ENCODE data around the gene RGS7. TPM values are rescaled to one million over a fixed set of nuclear protein-coding genes. Genes with fewer than 3 reads are reported as not detected.
"Not testable (repeated sequence)": the region's sequence is repeated elsewhere in the genome, so short reads cannot be mapped to it uniquely, and the experiment has no call there.

The RGS7 gene
- polyA plus RNA-seq, 4 donors = 0.15 to 0.74 TPM; not detected in 2

- H3K27me3 ChIP-seq (ENCODE audit: control insufficient read depth in 3 of 3, insufficient read depth in 3 of 3, low read length in 3 of 3) = no peaks in the 10 kb centered on the region
- no peaks in the 10 kb centered on the region for H3K4me1 ChIP-seq (ENCODE audit: control insufficient read depth in 3 of 3, insufficient read depth in 2 of 3, low read depth in 1 of 3, low read length in 2 of 3)
- WGBS, 3 donors = 13 to 46% (median 31%) methylated on average over 5 of the region's 5 CpGs
- no peak for DNase-seq
- H3K27ac ChIP-seq (ENCODE audit: low read depth in 1 of 3, low read length in 2 of 3) = no peak overlapping the region
- no peak overlapping the region for H3K4me3 ChIP-seq (ENCODE audit: low read depth in 1 of 3, low read length in 3 of 3)
- H3K9me3 ChIP-seq (ENCODE audit: control insufficient read depth in 2 of 2, insufficient read depth in 1 of 2, low read depth in 1 of 2, low read length in 1 of 2) = no peaks in the 10 kb centered on the region
- no peaks in the 10 kb centered on the region for H3K36me3 ChIP-seq (ENCODE audit: control insufficient read depth in 3 of 3, insufficient read depth in 2 of 3, low read depth in 1 of 3, low read length in 3 of 3)
- FAIRE-seq = no peak
Measured at GRCh38 chr1:240987928-240988327, 369.1 kb downstream of the RGS7 start.

GRCh38 chr1:240985081-240985480 lies 371.9 kb downstream of the RGS7 start:
- DNase-seq (no peak), FAIRE-seq (no peak)
- H3K4me1 ChIP-seq (ENCODE audit: control insufficient read depth in 3 of 3, insufficient read depth in 2 of 3, low read depth in 1 of 3, low read length in 2 of 3) = no peaks in the 10 kb centered on the region
- no peak overlapping the region for H3K4me3 ChIP-seq (ENCODE audit: low read depth in 1 of 3, low read length in 3 of 3)
- no peaks in the 10 kb centered on the region for H3K27me3 ChIP-seq (ENCODE audit: control insufficient read depth in 3 of 3, insufficient read depth in 3 of 3, low read length in 3 of 3)
- H3K9me3 ChIP-seq (ENCODE audit: control insufficient read depth in 2 of 2, insufficient read depth in 1 of 2, low read depth in 1 of 2, low read length in 1 of 2) = no peaks in the 10 kb centered on the region
- 80 to 88% (median 87%) methylated on average over 5 of the region's 5 CpGs for WGBS, 3 donors
- H3K27ac ChIP-seq (ENCODE audit: low read depth in 1 of 3, low read length in 2 of 3) = no peak overlapping the region
- no peaks in the 10 kb centered on the region for H3K36me3 ChIP-seq (ENCODE audit: control insufficient read depth in 3 of 3, insufficient read depth in 2 of 3, low read depth in 1 of 3, low read length in 3 of 3)

- H3K4me1 ChIP-seq (ENCODE audit: control insufficient read depth in 3 of 3, insufficient read depth in 2 of 3, low read depth in 1 of 3, low read length in 2 of 3) = no peaks in the 10 kb centered on the region
- no peaks in the 10 kb centered on the region for H3K36me3 ChIP-seq (ENCODE audit: control insufficient read depth in 3 of 3, insufficient read depth in 2 of 3, low read depth in 1 of 3, low read length in 3 of 3)
- FAIRE-seq (no peak), DNase-seq (no peak)
- H3K27ac ChIP-seq (ENCODE audit: low read depth in 1 of 3, low read length in 2 of 3) = no peak overlapping the region
- H3K9me3 ChIP-seq (ENCODE audit: control insufficient read depth in 2 of 2, insufficient read depth in 1 of 2, low read depth in 1 of 2, low read length in 1 of 2) = no peaks in the 10 kb centered on the region
- H3K4me3 ChIP-seq (ENCODE audit: low read depth in 1 of 3, low read length in 3 of 3) = no peak overlapping the region
- 38 to 59% (median 49%) methylated on average over 1 of the region's 1 CpG for WGBS, 3 donors
- no peaks in the 10 kb centered on the region for H3K27me3 ChIP-seq (ENCODE audit: control insufficient read depth in 3 of 3, insufficient read depth in 3 of 3, low read length in 3 of 3)
Measured at GRCh38 chr1:240980342-240980741, 376.7 kb downstream of the RGS7 start.

- Histone ChIP-seq H3K4me3 (ENCODE audit: low read depth in 1 of 3, low read length in 3 of 3) (no peak overlapping the region), H3K36me3 (ENCODE audit: control insufficient read depth in 3 of 3, insufficient read depth in 2 of 3, low read depth in 1 of 3, low read length in 3 of 3) (no peaks in the 10 kb centered on the region), H3K27me3 (ENCODE audit: control insufficient read depth in 3 of 3, insufficient read depth in 3 of 3, low read length in 3 of 3) (no peaks in the 10 kb centered on the region), H3K4me1 (ENCODE audit: control insufficient read depth in 3 of 3, insufficient read depth in 2 of 3, low read depth in 1 of 3, low read length in 2 of 3) (no peaks in the 10 kb centered on the region), H3K9me3 (ENCODE audit: control insufficient read depth in 2 of 2, insufficient read depth in 1 of 2, low read depth in 1 of 2, low read length in 1 of 2) (no peaks in the 10 kb centered on the region), H3K27ac (ENCODE audit: low read depth in 1 of 3, low read length in 2 of 3) (no peak overlapping the region)
- DNase-seq = no peak
- 81 to 94% (median 82%) methylated on average over 1 of the region's 1 CpG for WGBS, 3 donors
- no peak for FAIRE-seq
Measured at GRCh38 chr1:240976685-240977084, 380.3 kb downstream of the RGS7 start.

GRCh38 chr1:240973875-240974274 lies 383.1 kb downstream of the RGS7 start:
- H3K36me3 ChIP-seq (ENCODE audit: control insufficient read depth in 3 of 3, insufficient read depth in 2 of 3, low read depth in 1 of 3, low read length in 3 of 3) = no peaks in the 10 kb centered on the region
- no peak overlapping the region for H3K27ac ChIP-seq (ENCODE audit: low read depth in 1 of 3, low read length in 2 of 3)
- FAIRE-seq = no peak
- no peaks in the 10 kb centered on the region for H3K4me1 ChIP-seq (ENCODE audit: control insufficient read depth in 3 of 3, insufficient read depth in 2 of 3, low read depth in 1 of 3, low read length in 2 of 3)
- DNase-seq = no peak
- no peaks in the 10 kb centered on the region for H3K27me3 ChIP-seq (ENCODE audit: control insufficient read depth in 3 of 3, insufficient read depth in 3 of 3, low read length in 3 of 3)
- H3K9me3 ChIP-seq (ENCODE audit: control insufficient read depth in 2 of 2, insufficient read depth in 1 of 2, low read depth in 1 of 2, low read length in 1 of 2) = no peaks in the 10 kb centered on the region
- 80 to 86% (median 83%) methylated on average over 3 of the region's 3 CpGs for WGBS, 3 donors
- no peak overlapping the region for H3K4me3 ChIP-seq (ENCODE audit: low read depth in 1 of 3, low read length in 3 of 3)

- not testable (repeated sequence) for H3K9me3 ChIP-seq (ENCODE audit: control insufficient read depth in 2 of 2, insufficient read depth in 1 of 2, low read depth in 1 of 2, low read length in 1 of 2); DNase-seq; H3K27me3 ChIP-seq (ENCODE audit: control insufficient read depth in 3 of 3, insufficient read depth in 3 of 3, low read length in 3 of 3); H3K4me3 ChIP-seq (ENCODE audit: low read depth in 1 of 3, low read length in 3 of 3); H3K36me3 ChIP-seq (ENCODE audit: control insufficient read depth in 3 of 3, insufficient read depth in 2 of 3, low read depth in 1 of 3, low read length in 3 of 3); H3K4me1 ChIP-seq (ENCODE audit: control insufficient read depth in 3 of 3, insufficient read depth in 2 of 3, low read depth in 1 of 3, low read length in 2 of 3); H3K27ac ChIP-seq (ENCODE audit: low read depth in 1 of 3, low read length in 2 of 3); FAIRE-seq
- WGBS, 3 donors = 92 to 95% (median 94%) methylated on average over 3 of the region's 4 CpGs
Measured at GRCh38 chr1:240972059-240972458, 384.9 kb downstream of the RGS7 start.

GRCh38 chr1:240970253-240970652 lies 386.8 kb downstream of the RGS7 start:
- no peak overlapping the region for H3K27ac ChIP-seq (ENCODE audit: low read depth in 1 of 3, low read length in 2 of 3)
- DNase-seq (no peak), FAIRE-seq (no peak)
- no peaks in the 10 kb centered on the region for H3K9me3 ChIP-seq (ENCODE audit: control insufficient read depth in 2 of 2, insufficient read depth in 1 of 2, low read depth in 1 of 2, low read length in 1 of 2)
- no peak overlapping the region for H3K4me3 ChIP-seq (ENCODE audit: low read depth in 1 of 3, low read length in 3 of 3)
- WGBS, 3 donors = 74 to 93% (median 81%) methylated on average over 4 of the region's 4 CpGs
- peaks cover 0 to 15% (median 0%) of the 10 kb centered on the region in 3 donors for H3K4me1 ChIP-seq (ENCODE audit: control insufficient read depth in 3 of 3, insufficient read depth in 2 of 3, low read depth in 1 of 3, low read length in 2 of 3)
- no peaks in the 10 kb centered on the region for H3K36me3 ChIP-seq (ENCODE audit: control insufficient read depth in 3 of 3, insufficient read depth in 2 of 3, low read depth in 1 of 3, low read length in 3 of 3)
- no peaks in the 10 kb centered on the region for H3K27me3 ChIP-seq (ENCODE audit: control insufficient read depth in 3 of 3, insufficient read depth in 3 of 3, low read length in 3 of 3)

GRCh38 chr1:240968864-240969263 lies 388.1 kb downstream of the RGS7 start:
- 60 to 72% (median 72%) methylated on average over 5 of the region's 5 CpGs for WGBS, 3 donors
- no peak overlapping the region for H3K4me3 ChIP-seq (ENCODE audit: low read depth in 1 of 3, low read length in 3 of 3)

GRCh38 chr1:240967070-240967724 lies 389.8 kb downstream of the RGS7 start:
- Histone ChIP-seq H3K36me3 (ENCODE audit: control insufficient read depth in 3 of 3, insufficient read depth in 2 of 3, low read depth in 1 of 3, low read length in 3 of 3) (no peaks in the 10 kb centered on the region), H3K9me3 (ENCODE audit: control insufficient read depth in 2 of 2, insufficient read depth in 1 of 2, low read depth in 1 of 2, low read length in 1 of 2) (no peaks in the 10 kb centered on the region), H3K4me3 (ENCODE audit: low read depth in 1 of 3, low read length in 3 of 3) (no peak overlapping the region), H3K27me3 (ENCODE audit: control insufficient read depth in 3 of 3, insufficient read depth in 3 of 3, low read length in 3 of 3) (no peaks in the 10 kb centered on the region), H3K27ac (ENCODE audit: low read depth in 1 of 3, low read length in 2 of 3) (no peak overlapping the region), H3K4me1 (ENCODE audit: control insufficient read depth in 3 of 3, insufficient read depth in 2 of 3, low read depth in 1 of 3, low read length in 2 of 3) (peaks cover 0 to 18% (median 0%) of the 10 kb centered on the region in 3 donors)
- DNase-seq = peak; percentile 32 to 35
- no peak for FAIRE-seq
- 76 to 81% (median 78%) methylated on average over 10 of the region's 10 CpGs for WGBS, 3 donors

More at GRCh38 chr1:240968864-240969263, 388.1 kb downstream of the RGS7 start:
- no peak for FAIRE-seq
- Histone ChIP-seq H3K9me3 (ENCODE audit: control insufficient read depth in 2 of 2, insufficient read depth in 1 of 2, low read depth in 1 of 2, low read length in 1 of 2) (no peaks in the 10 kb centered on the region), H3K36me3 (ENCODE audit: control insufficient read depth in 3 of 3, insufficient read depth in 2 of 3, low read depth in 1 of 3, low read length in 3 of 3) (no peaks in the 10 kb centered on the region), H3K4me1 (ENCODE audit: control insufficient read depth in 3 of 3, insufficient read depth in 2 of 3, low read depth in 1 of 3, low read length in 2 of 3) (peaks cover 0 to 18% (median 0%) of the 10 kb centered on the region in 3 donors), H3K27me3 (ENCODE audit: control insufficient read depth in 3 of 3, insufficient read depth in 3 of 3, low read length in 3 of 3) (no peaks in the 10 kb centered on the region), H3K27ac (ENCODE audit: low read depth in 1 of 3, low read length in 2 of 3) (no peak overlapping the region)
- no peak for DNase-seq

Data from small intestine (tissue), 7 donors.